ENCODE data around the gene TAF6. TPM values are rescaled to one million over a fixed set of nuclear protein-coding genes. Genes with fewer than 3 reads are reported as not detected.
"Not testable (repeated sequence)": the region's sequence is repeated elsewhere in the genome, so short reads cannot be mapped to it uniquely, and the experiment has no call there.

Gene TAF6
- total RNA-seq, 1 donor from 2014 or later, result 34.9 TPM

- ATAC-seq (no peak), DNase-seq (no peak)
- Histone ChIP-seq H3K4me1 (peaks cover 23% of the 10 kb centered on the region), H3K27me3 (no peaks in the 10 kb centered on the region), H3K36me3 (peaks cover 25% of the 10 kb centered on the region), H3K27ac (no peak overlapping the region), H3K4me3 (no peak overlapping the region), H3K9me3 (no peaks in the 10 kb centered on the region)
- intact Hi-C loops (cut with DNase I), result no loop called here
- no peak for TF ChIP-seq CTCF (IDR thresholded peaks at IDR 0.05)
Measured at GRCh38 chr7:100152937-100153666, 33.9 kb upstream of the TAF6 start.

DNA sequence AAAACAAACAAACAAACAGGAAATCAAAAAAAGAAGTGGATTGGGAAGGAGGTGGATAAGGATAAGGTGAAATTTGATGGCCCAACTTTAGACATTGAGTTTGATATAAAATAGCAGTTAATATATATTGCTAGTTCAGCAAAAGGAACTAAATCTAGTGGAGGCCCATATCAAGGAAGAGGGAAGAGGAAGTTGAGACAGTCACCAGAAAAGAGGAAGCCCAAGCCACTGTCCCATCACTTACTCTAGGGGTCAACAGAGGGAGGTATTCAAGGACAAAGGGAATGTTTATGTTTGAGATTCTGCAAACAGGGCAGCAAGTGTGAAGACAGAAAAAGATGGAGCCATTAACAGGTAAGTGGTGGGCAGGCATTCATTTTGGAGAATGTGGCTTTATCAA is 33.2 kb upstream of the TAF6 start:
- DNase-seq, result no peak
- ATAC-seq, result no peak
- Histone ChIP-seq H3K4me1 (peaks cover 19% of the 10 kb centered on the region), H3K27me3 (no peaks in the 10 kb centered on the region), H3K4me3 (no peak overlapping the region), H3K27ac (no peak overlapping the region), H3K9me3 (no peaks in the 10 kb centered on the region), H3K36me3 (peaks cover 25% of the 10 kb centered on the region)
- intact Hi-C loops (cut with DNase I), result no loop called here
- TF ChIP-seq CTCF (IDR thresholded peaks at IDR 0.05), result no peak

GRCh38 chr7:100148559-100149328 is 29.6 kb upstream of the TAF6 start, which contains the start of gene LAMTOR4:
Gene LAMTOR4 (plus strand): TSS chr7:100148918. CDS start chr7:100148973, 55 bp downstream.
- ATAC-seq, result peak; percentile 99
- Histone ChIP-seq H3K27me3 (no peaks in the 10 kb centered on the region), H3K4me1 (peaks cover 11% of the 10 kb centered on the region), H3K27ac (peak within 1 kb of the TSS; percentile 85), H3K9me3 (no peaks in the 10 kb centered on the region), H3K4me3 (peak within 1 kb of the TSS; percentile 88), H3K36me3 (no peaks in the 10 kb centered on the region)
- intact Hi-C loops (cut with DNase I), result no loop called here
- DNase-seq, result peak; percentile 99
- TF ChIP-seq CTCF (IDR thresholded peaks at IDR 0.05), result no peak

- peak overlapping the region; percentile 77 for H3K27ac ChIP-seq
- ATAC-seq (no peak), DNase-seq (no peak)
- intact Hi-C loops (cut with DNase I), result no loop called here
- H3K4me1 ChIP-seq, result peaks cover 7% of the 10 kb centered on the region
- no peaks in the 10 kb centered on the region for H3K9me3 ChIP-seq
- H3K4me3 ChIP-seq, result peak overlapping the region; percentile 88
- no peaks in the 10 kb centered on the region for H3K27me3 ChIP-seq
- TF ChIP-seq CTCF (IDR thresholded peaks at IDR 0.05), result no peak
- H3K36me3 ChIP-seq, result no peaks in the 10 kb centered on the region
Measured at GRCh38 chr7:100148225-100148558, 29.0 kb upstream of the TAF6 start.

- Histone ChIP-seq H3K27ac (no peak overlapping the region), H3K4me3 (no peak overlapping the region), H3K27me3 (no peaks in the 10 kb centered on the region), H3K36me3 (no peaks in the 10 kb centered on the region), H3K9me3 (no peaks in the 10 kb centered on the region), H3K4me1 (peaks cover 7% of the 10 kb centered on the region)
- DNase-seq (no peak), ATAC-seq (no peak)
- no peak for TF ChIP-seq CTCF (IDR thresholded peaks at IDR 0.05)
- intact Hi-C loops (cut with DNase I), result no loop called here
Measured at GRCh38 chr7:100147278-100147677, 28.1 kb upstream of the TAF6 start.

GRCh38 chr7:100146350-100146749 is 27.2 kb upstream of the TAF6 start:
- DNase-seq; H3K27ac ChIP-seq; H3K4me1 ChIP-seq; H3K36me3 ChIP-seq; ATAC-seq; intact Hi-C loops (cut with DNase I); H3K4me3 ChIP-seq; H3K9me3 ChIP-seq; H3K27me3 ChIP-seq: not testable (repeated sequence)
